ENCODE measurements around the gene CUX1.

The CUX1 gene

DNA sequence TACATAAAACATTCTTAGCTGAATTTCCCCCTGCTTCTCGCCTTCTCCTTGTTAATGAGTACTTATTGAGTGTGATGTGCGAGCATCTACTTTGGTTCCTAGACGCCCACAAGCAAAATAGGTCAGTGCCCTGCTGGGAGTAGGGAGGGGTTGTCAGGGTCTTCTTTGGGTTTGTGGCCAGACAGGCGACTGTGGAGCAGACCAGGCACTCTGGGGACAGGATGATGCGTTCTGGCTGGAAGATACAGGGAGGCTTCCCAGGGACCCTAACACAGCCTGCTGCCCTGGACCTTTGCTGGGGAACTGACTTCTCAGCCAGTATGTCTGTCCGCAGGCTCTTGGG is 227.2 kb downstream of the CUX1 start:
- ChIA-PET POLR2A (no interaction called here), CTCF (no interaction called here)
- H3K9me3 ChIP-seq (ENCODE audit: control insufficient read depth, insufficient read depth, low read depth, low read length): no peaks in the 10 kb centered on the region
- H3K36me3 ChIP-seq (ENCODE audit: control insufficient read depth in 2 of 2, insufficient read depth in 1 of 2, low read length in 2 of 2): no peaks in the 10 kb centered on the region
- no peak for TF ChIP-seq PRDM6 (tag by site-specific recombination; IDR thresholded peaks at IDR 0.05)
- TF ChIP-seq ZNF548 (tag by site-specific recombination; IDR thresholded peaks at IDR 0.05): no peak
- TF ChIP-seq ZNF398 (tag by site-specific recombination; IDR thresholded peaks at IDR 0.05): no peak
- no peak for TF ChIP-seq ZNF157 (tag by site-specific recombination; IDR thresholded peaks at IDR 0.05)
- no peak for TF ChIP-seq ZNF658 (tag by site-specific recombination; IDR thresholded peaks at IDR 0.05)
- no peak for TF ChIP-seq ZNF138 (tag by site-specific recombination; IDR thresholded peaks at IDR 0.05; ENCODE audit: borderline replicate concordance)
- TF ChIP-seq GLI4 (tag by site-specific recombination; IDR thresholded peaks at IDR 0.05): no peak
- TF ChIP-seq ZNF433 (tag by site-specific recombination; IDR thresholded peaks at IDR 0.05; ENCODE audit: low read depth): no peak
- TF ChIP-seq ZNF341 (tag by site-specific recombination; IDR thresholded peaks at IDR 0.05; ENCODE audit: low read depth): no peak
- TF ChIP-seq, protein P1, sequence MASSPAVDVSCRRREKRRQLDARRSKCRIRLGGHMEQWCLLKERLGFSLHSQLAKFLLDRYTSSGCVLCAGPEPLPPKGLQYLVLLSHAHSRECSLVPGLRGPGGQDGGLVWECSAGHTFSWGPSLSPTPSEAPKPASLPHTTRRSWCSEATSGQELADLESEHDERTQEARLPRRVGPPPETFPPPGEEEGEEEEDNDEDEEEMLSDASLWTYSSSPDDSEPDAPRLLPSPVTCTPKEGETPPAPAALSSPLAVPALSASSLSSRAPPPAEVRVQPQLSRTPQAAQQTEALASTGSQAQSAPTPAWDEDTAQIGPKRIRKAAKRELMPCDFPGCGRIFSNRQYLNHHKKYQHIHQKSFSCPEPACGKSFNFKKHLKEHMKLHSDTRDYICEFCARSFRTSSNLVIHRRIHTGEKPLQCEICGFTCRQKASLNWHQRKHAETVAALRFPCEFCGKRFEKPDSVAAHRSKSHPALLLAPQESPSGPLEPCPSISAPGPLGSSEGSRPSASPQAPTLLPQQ (tag by site-specific recombination; IDR thresholded peaks at IDR 0.05): no peak
- H3K4me3 ChIP-seq (ENCODE audit: low read depth, low read length): no peak overlapping the region
- peaks cover 6% of the 10 kb centered on the region for H3K4me1 ChIP-seq (ENCODE audit: control insufficient read depth, insufficient read depth, low read length)
- H3K27ac ChIP-seq (ENCODE audit: extremely low read depth, low read depth, low read length): no peak overlapping the region

GRCh38 chr7:102044984-102045673 is 227.7 kb downstream of the CUX1 start:
- H3K9me3 ChIP-seq (ENCODE audit: control insufficient read depth, insufficient read depth, low read depth, low read length): no peaks in the 10 kb centered on the region
- no peak overlapping the region for H3K4me3 ChIP-seq (ENCODE audit: low read depth, low read length)
- H3K4me1 ChIP-seq (ENCODE audit: control insufficient read depth, insufficient read depth, low read length): peaks cover 6% of the 10 kb centered on the region
- ChIA-PET CTCF (no interaction called here), POLR2A (interaction anchor here (0.6 to 1.5 kb wide), 2 partner anchors 19 to 105 kb away, joined by 3 to 4 read pairs; no protein-coding TSS in a partner anchor)
- no peak overlapping the region for H3K27ac ChIP-seq (ENCODE audit: extremely low read depth, low read depth, low read length)
- no peaks in the 10 kb centered on the region for H3K36me3 ChIP-seq (ENCODE audit: control insufficient read depth in 2 of 2, insufficient read depth in 1 of 2, low read length in 2 of 2)
- TF ChIP-seq ZSCAN30 (tag by site-specific recombination; IDR thresholded peaks at IDR 0.05) (peak; percentile 84), ZNF398 (tag by site-specific recombination; IDR thresholded peaks at IDR 0.05) (peak; percentile 52), ZIC2 (tag by site-specific recombination; IDR thresholded peaks at IDR 0.05) (peak; percentile 68), PRDM1 (tag by site-specific recombination; IDR thresholded peaks at IDR 0.05) (peak; percentile 69), ZNF394 (tag by site-specific recombination; IDR thresholded peaks at IDR 0.05; ENCODE audit: borderline replicate concordance) (peak; percentile 25; the same call in 1 of the 2 replicates), ZBTB48 (tag by site-specific recombination; IDR thresholded peaks at IDR 0.05) (peak; percentile 67)
- TF ChIP-seq, protein P2, sequence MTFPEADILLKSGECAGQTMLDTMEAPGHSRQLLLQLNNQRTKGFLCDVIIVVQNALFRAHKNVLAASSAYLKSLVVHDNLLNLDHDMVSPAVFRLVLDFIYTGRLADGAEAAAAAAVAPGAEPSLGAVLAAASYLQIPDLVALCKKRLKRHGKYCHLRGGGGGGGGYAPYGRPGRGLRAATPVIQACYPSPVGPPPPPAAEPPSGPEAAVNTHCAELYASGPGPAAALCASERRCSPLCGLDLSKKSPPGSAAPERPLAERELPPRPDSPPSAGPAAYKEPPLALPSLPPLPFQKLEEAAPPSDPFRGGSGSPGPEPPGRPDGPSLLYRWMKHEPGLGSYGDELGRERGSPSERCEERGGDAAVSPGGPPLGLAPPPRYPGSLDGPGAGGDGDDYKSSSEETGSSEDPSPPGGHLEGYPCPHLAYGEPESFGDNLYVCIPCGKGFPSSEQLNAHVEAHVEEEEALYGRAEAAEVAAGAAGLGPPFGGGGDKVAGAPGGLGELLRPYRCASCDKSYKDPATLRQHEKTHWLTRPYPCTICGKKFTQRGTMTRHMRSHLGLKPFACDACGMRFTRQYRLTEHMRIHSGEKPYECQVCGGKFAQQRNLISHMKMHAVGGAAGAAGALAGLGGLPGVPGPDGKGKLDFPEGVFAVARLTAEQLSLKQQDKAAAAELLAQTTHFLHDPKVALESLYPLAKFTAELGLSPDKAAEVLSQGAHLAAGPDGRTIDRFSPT (tag by site-specific recombination; IDR thresholded peaks at IDR 0.05): peak; percentile 40; the same call in 1 of the 2 replicates
- TF ChIP-seq, protein P3, sequence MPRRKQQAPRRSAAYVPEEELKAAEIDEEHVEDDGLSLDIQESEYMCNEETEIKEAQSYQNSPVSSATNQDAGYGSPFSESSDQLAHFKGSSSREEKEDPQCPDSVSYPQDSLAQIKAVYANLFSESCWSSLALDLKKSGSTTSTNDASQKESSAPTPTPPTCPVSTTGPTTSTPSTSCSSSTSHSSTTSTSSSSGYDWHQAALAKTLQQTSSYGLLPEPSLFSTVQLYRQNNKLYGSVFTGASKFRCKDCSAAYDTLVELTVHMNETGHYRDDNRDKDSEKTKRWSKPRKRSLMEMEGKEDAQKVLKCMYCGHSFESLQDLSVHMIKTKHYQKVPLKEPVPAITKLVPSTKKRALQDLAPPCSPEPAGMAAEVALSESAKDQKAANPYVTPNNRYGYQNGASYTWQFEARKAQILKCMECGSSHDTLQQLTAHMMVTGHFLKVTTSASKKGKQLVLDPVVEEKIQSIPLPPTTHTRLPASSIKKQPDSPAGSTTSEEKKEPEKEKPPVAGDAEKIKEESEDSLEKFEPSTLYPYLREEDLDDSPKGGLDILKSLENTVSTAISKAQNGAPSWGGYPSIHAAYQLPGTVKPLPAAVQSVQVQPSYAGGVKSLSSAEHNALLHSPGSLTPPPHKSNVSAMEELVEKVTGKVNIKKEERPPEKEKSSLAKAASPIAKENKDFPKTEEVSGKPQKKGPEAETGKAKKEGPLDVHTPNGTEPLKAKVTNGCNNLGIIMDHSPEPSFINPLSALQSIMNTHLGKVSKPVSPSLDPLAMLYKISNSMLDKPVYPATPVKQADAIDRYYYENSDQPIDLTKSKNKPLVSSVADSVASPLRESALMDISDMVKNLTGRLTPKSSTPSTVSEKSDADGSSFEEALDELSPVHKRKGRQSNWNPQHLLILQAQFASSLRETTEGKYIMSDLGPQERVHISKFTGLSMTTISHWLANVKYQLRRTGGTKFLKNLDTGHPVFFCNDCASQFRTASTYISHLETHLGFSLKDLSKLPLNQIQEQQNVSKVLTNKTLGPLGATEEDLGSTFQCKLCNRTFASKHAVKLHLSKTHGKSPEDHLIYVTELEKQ (tag by site-specific recombination; IDR thresholded peaks at IDR 0.05; ENCODE audit: borderline replicate concordance): no peak
- TF ChIP-seq, protein P4, sequence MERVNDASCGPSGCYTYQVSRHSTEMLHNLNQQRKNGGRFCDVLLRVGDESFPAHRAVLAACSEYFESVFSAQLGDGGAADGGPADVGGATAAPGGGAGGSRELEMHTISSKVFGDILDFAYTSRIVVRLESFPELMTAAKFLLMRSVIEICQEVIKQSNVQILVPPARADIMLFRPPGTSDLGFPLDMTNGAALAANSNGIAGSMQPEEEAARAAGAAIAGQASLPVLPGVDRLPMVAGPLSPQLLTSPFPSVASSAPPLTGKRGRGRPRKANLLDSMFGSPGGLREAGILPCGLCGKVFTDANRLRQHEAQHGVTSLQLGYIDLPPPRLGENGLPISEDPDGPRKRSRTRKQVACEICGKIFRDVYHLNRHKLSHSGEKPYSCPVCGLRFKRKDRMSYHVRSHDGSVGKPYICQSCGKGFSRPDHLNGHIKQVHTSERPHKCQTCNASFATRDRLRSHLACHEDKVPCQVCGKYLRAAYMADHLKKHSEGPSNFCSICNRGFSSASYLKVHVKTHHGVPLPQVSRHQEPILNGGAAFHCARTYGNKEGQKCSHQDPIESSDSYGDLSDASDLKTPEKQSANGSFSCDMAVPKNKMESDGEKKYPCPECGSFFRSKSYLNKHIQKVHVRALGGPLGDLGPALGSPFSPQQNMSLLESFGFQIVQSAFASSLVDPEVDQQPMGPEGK (tag by site-specific recombination; IDR thresholded peaks at IDR 0.05): peak; percentile 75
